ENCODE results near the gene FUZ. TPM values are rescaled to one million over a fixed set of nuclear protein-coding genes. Genes with fewer than 3 reads are reported as not detected.

Gene FUZ
- total and polyA plus RNA-seq, 4 donors = 17.2 to 35.0 (median 30.8) TPM

GRCh38 chr19:49844138-49845095 is 31.3 kb upstream of the FUZ start:
- H3K4me3 ChIP-seq (ENCODE audit: low read depth, low read length) = no peak overlapping the region
- H3K27ac ChIP-seq (ENCODE audit: low read depth, low read length) = no peak overlapping the region
- H3K4me1 ChIP-seq (ENCODE audit: control insufficient read depth, insufficient read depth, low read length) = no peaks in the 10 kb centered on the region
- no peaks in the 10 kb centered on the region for H3K27me3 ChIP-seq (ENCODE audit: control insufficient read depth, insufficient read depth, low read length)
- H3K9me3 ChIP-seq (ENCODE audit: control insufficient read depth, insufficient read depth, low read length) = no peaks in the 10 kb centered on the region
- DNase-seq (ENCODE audit: low read depth in 4 of 6, low spot score in 6 of 6) = no peak
- peaks cover 24% of the 10 kb centered on the region for H3K36me3 ChIP-seq (ENCODE audit: control insufficient read depth, insufficient read depth, low read length)
- WGBS (ENCODE audit: insufficient coverage) = 84% methylated on average over 15 of the region's 18 CpGs

GRCh38 chr19:49843265-49843664 is 30.2 kb upstream of the FUZ start:
- Histone ChIP-seq H3K27ac (ENCODE audit: low read depth, low read length) (no peak overlapping the region), H3K4me1 (ENCODE audit: control insufficient read depth, insufficient read depth, low read length) (no peaks in the 10 kb centered on the region), H3K4me3 (ENCODE audit: low read depth, low read length) (no peak overlapping the region), H3K27me3 (ENCODE audit: control insufficient read depth, insufficient read depth, low read length) (no peaks in the 10 kb centered on the region), H3K9me3 (ENCODE audit: control insufficient read depth, insufficient read depth, low read length) (no peaks in the 10 kb centered on the region), H3K36me3 (ENCODE audit: control insufficient read depth, insufficient read depth, low read length) (peaks cover 32% of the 10 kb centered on the region)
- WGBS (ENCODE audit: insufficient coverage) = 83% methylated on average over 1 of the region's 3 CpGs
- DNase-seq (ENCODE audit: low read depth in 4 of 6, low spot score in 6 of 6) = no peak

- no peaks in the 10 kb centered on the region for H3K4me1 ChIP-seq (ENCODE audit: control insufficient read depth, insufficient read depth, low read length)
- no peak for DNase-seq (ENCODE audit: low read depth in 4 of 6, low spot score in 6 of 6)
- H3K9me3 ChIP-seq (ENCODE audit: control insufficient read depth, insufficient read depth, low read length) = no peaks in the 10 kb centered on the region
- H3K4me3 ChIP-seq (ENCODE audit: low read depth, low read length) = no peak overlapping the region
- no peaks in the 10 kb centered on the region for H3K27me3 ChIP-seq (ENCODE audit: control insufficient read depth, insufficient read depth, low read length)
- peaks cover 57% of the 10 kb centered on the region for H3K36me3 ChIP-seq (ENCODE audit: control insufficient read depth, insufficient read depth, low read length)
- no peak overlapping the region for H3K27ac ChIP-seq (ENCODE audit: low read depth, low read length)
- 86% methylated on average over 12 of the region's 17 CpGs for WGBS (ENCODE audit: insufficient coverage)
These were observed 27.7 kb upstream of the FUZ start for GRCh38 chr19:49840736-49841249.

GRCh38 chr19:49840321-49840720 is 27.2 kb upstream of the FUZ start:
- no peak overlapping the region for H3K27ac ChIP-seq (ENCODE audit: low read depth, low read length)
- 86% methylated on average over 11 of the region's 11 CpGs for WGBS (ENCODE audit: insufficient coverage)
- no peak overlapping the region for H3K4me3 ChIP-seq (ENCODE audit: low read depth, low read length)
- no peaks in the 10 kb centered on the region for H3K27me3 ChIP-seq (ENCODE audit: control insufficient read depth, insufficient read depth, low read length)
- no peaks in the 10 kb centered on the region for H3K4me1 ChIP-seq (ENCODE audit: control insufficient read depth, insufficient read depth, low read length)
- H3K36me3 ChIP-seq (ENCODE audit: control insufficient read depth, insufficient read depth, low read length) = peaks cover 61% of the 10 kb centered on the region
- H3K9me3 ChIP-seq (ENCODE audit: control insufficient read depth, insufficient read depth, low read length) = no peaks in the 10 kb centered on the region
- no peak for DNase-seq (ENCODE audit: low read depth in 4 of 6, low spot score in 6 of 6)

- Histone ChIP-seq H3K27me3 (ENCODE audit: control insufficient read depth, insufficient read depth, low read length) (no peaks in the 10 kb centered on the region), H3K36me3 (ENCODE audit: control insufficient read depth, insufficient read depth, low read length) (peaks cover 67% of the 10 kb centered on the region), H3K4me1 (ENCODE audit: control insufficient read depth, insufficient read depth, low read length) (no peaks in the 10 kb centered on the region), H3K4me3 (ENCODE audit: low read depth, low read length) (no peak overlapping the region), H3K9me3 (ENCODE audit: control insufficient read depth, insufficient read depth, low read length) (no peaks in the 10 kb centered on the region), H3K27ac (ENCODE audit: low read depth, low read length) (no peak overlapping the region)
- DNase-seq (ENCODE audit: low read depth in 4 of 6, low spot score in 6 of 6) = no peak
- 95% methylated on average over 11 of the region's 11 CpGs for WGBS (ENCODE audit: insufficient coverage)
These were observed 26.6 kb upstream of the FUZ start for GRCh38 chr19:49839713-49840112.

GRCh38 chr19:49838885-49839588 is 25.9 kb upstream of the FUZ start:
- DNase-seq (ENCODE audit: low read depth in 4 of 6, low spot score in 6 of 6) = no peak
- no peaks in the 10 kb centered on the region for H3K9me3 ChIP-seq (ENCODE audit: control insufficient read depth, insufficient read depth, low read length)
- H3K4me3 ChIP-seq (ENCODE audit: low read depth, low read length) = no peak overlapping the region
- no peaks in the 10 kb centered on the region for H3K27me3 ChIP-seq (ENCODE audit: control insufficient read depth, insufficient read depth, low read length)
- H3K4me1 ChIP-seq (ENCODE audit: control insufficient read depth, insufficient read depth, low read length) = no peaks in the 10 kb centered on the region
- no peak overlapping the region for H3K27ac ChIP-seq (ENCODE audit: low read depth, low read length)
- 76% methylated on average over 13 of the region's 18 CpGs for WGBS (ENCODE audit: insufficient coverage)
- H3K36me3 ChIP-seq (ENCODE audit: control insufficient read depth, insufficient read depth, low read length) = peaks cover 71% of the 10 kb centered on the region

GRCh38 chr19:49837425-49837824 is 24.3 kb upstream of the FUZ start:
- Histone ChIP-seq H3K36me3 (ENCODE audit: control insufficient read depth, insufficient read depth, low read length) (peaks cover 85% of the 10 kb centered on the region), H3K27ac (ENCODE audit: low read depth, low read length) (no peak overlapping the region), H3K27me3 (ENCODE audit: control insufficient read depth, insufficient read depth, low read length) (no peaks in the 10 kb centered on the region), H3K4me1 (ENCODE audit: control insufficient read depth, insufficient read depth, low read length) (no peaks in the 10 kb centered on the region), H3K9me3 (ENCODE audit: control insufficient read depth, insufficient read depth, low read length) (no peaks in the 10 kb centered on the region), H3K4me3 (ENCODE audit: low read depth, low read length) (no peak overlapping the region)
- no peak for DNase-seq (ENCODE audit: low read depth in 4 of 6, low spot score in 6 of 6)
- 93% methylated on average over 9 of the region's 9 CpGs for WGBS (ENCODE audit: insufficient coverage)

- Histone ChIP-seq H3K27me3 (ENCODE audit: control insufficient read depth, insufficient read depth, low read length) (no peaks in the 10 kb centered on the region), H3K4me1 (ENCODE audit: control insufficient read depth, insufficient read depth, low read length) (no peaks in the 10 kb centered on the region), H3K36me3 (ENCODE audit: control insufficient read depth, insufficient read depth, low read length) (peaks cover 85% of the 10 kb centered on the region), H3K9me3 (ENCODE audit: control insufficient read depth, insufficient read depth, low read length) (no peaks in the 10 kb centered on the region), H3K27ac (ENCODE audit: low read depth, low read length) (no peak overlapping the region), H3K4me3 (ENCODE audit: low read depth, low read length) (no peak overlapping the region)
- 87% methylated on average over 5 of the region's 5 CpGs for WGBS (ENCODE audit: insufficient coverage)
- no peak for DNase-seq (ENCODE audit: low read depth in 4 of 6, low spot score in 6 of 6)
These were observed 23.9 kb upstream of the FUZ start for GRCh38 chr19:49837009-49837310.

GRCh38 chr19:49836176-49837008 is 23.3 kb upstream of the FUZ start:
- Histone ChIP-seq H3K4me1 (ENCODE audit: control insufficient read depth, insufficient read depth, low read length) (no peaks in the 10 kb centered on the region), H3K9me3 (ENCODE audit: control insufficient read depth, insufficient read depth, low read length) (no peaks in the 10 kb centered on the region), H3K4me3 (ENCODE audit: low read depth, low read length) (no peak overlapping the region), H3K36me3 (ENCODE audit: control insufficient read depth, insufficient read depth, low read length) (peaks cover 88% of the 10 kb centered on the region), H3K27me3 (ENCODE audit: control insufficient read depth, insufficient read depth, low read length) (no peaks in the 10 kb centered on the region), H3K27ac (ENCODE audit: low read depth, low read length) (no peak overlapping the region)
- WGBS (ENCODE audit: insufficient coverage) = 96% methylated on average over 19 of the region's 20 CpGs
- DNase-seq (ENCODE audit: low read depth in 4 of 6, low spot score in 6 of 6) = no peak

Measured in spinal cord (tissue), 10 donors.